Activated gamma-delta T cell treated with Interleukin-2 at 50 U/mL for 16 hours (primary cell): ENCODE data around the gene TSEN2.
"Not testable (repeated sequence)": the region's sequence is repeated elsewhere in the genome, so short reads cannot be mapped to it uniquely, and the experiment has no call there.

Experiments
- DNase-seq: peaks from one replicate; pipeline ENCODE4 v3.0.0-alpha.2; 2020

Gene TSEN2

DNA sequence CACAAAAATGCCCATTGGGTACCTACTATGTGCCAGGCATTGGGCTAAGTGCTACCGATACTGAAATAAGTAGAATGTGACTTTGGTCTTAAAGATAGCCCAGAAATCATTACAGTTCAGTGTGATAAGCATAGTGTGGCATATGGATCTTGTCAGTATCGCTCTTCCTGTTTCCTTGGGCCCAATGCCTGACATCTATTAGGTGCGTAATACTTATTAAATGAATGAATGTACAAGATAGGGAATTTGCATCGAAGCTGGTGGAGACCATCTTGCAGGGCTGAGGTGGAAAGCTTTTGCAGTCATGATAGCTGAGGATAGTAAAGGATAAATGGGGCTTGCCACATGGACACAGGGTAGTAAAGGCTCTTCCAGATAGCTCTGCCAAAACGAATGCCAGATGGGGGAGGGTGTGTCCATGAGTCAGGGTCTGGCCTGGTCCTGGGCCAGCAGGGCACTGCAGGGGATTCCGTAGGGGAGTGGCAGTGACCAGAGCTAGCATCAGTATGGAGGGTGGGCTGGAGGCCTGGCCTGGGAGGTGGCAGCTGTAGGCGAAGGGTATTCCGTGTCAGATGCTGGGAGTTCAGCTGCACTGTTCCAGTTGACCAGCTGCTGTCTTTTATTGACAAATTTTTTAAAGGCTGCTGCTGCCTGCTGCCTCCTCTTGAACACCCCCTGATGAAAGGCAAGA lies 23.5 kb downstream of the TSEN2 start:
- DNase-seq, result no peak

- DNase-seq, result no peak
These were observed 24.0 kb downstream of the TSEN2 start for GRCh38 chr3:12508291-12508700.

GRCh38 chr3:12509466-12509865 lies 25.2 kb downstream of the TSEN2 start:
- no peak for DNase-seq

DNA sequence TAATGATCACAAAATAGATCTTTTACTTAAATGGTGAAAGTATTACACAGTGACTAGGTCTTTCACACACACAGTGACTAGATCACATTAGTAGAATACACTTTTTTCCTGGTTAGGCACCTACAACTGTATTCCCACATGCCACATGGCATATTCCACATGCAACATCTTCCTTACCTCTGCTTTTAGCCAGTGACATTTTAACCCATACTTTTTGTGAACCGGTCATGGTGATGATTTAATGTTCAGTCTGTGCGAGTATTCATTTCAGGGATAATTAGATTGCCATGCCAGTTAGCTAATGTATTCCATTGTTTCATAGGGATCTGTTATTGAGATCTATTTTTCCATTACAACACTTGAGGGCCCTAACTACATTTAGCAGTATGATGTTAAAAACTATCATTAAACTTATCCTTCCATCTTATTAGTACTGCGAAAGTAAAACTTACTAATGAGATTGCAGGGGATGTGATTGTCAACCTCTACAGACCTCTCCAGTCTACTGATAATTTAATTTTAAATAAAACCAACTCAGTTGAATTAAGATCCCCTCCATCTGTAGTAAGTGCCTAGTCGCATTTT lies 28.3 kb downstream of the TSEN2 start:
- no peak for DNase-seq

DNA sequence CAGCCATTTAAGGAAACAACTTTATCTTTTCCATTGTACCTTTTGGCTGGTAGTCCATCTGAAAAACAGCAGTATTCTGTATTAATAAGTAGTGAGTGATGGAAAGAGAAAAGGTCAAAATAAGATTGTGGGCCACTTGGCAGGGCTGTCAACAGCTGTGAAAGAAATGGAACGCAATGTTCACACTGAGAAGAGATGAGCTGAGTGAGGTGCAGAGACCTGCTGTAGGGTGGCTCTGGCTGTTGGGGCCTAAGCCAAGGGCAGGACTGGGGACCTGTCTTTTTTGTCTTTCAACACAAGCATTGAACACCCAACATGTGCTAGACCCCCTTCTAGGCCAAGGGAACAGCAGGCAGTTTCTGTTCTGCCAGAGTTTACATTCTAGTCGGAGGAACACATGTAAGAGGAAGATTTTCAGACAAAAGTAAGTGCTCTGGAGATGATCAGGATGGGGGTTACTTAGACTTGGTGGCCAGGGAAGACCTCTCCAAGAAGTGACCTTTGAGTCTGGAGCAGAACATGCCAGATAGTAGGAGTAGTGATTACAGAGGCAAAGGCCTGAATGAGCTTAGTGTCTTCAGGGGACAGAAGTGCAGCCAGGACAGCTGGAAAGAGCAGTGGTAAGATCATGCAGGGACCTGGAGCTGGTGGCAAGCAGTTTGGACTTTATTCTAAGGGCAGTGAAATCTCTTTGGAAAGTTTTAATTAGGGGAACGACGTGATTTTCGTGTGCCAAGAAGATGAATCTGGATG lies 29.6 kb downstream of the TSEN2 start:
- no peak for DNase-seq

DNA sequence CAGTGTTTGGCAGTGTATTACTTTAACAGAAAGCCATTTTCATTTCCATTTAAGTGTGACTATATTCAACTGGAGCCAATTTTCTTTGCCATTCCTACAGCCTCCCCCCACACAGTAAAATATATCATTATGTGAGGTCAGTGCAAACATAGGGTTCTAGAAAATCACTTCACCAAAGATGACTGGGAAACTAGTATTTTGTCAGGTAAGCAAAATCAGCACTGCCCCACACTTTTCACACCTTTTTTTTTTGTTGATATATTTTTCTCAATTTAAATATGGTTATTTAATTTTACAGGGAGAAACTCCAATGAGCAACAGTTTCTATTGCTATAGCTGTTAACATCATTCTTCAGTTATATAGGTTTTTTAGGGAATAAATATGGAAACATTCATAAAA lies 31.4 kb downstream of the TSEN2 start:
- no peak for DNase-seq

DNA sequence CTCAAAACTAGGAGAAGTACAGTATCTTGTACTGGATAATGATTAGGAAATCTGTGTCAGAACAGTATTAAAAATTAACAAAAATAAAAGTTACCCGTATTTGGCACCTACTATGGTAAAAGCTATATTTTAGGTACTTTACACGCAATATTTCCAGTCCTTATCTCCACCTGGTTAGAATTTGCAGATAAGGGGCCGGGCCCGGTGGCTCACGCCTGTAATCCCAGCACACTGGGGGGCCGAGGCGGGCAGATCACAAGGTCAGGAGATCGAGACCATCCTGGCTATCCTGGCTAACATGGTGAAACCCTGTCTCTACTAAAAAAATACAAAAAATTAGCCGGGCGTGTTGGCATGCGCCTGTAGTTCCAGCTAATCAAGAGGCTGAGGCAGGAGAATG lies 32.6 kb downstream of the TSEN2 start:
- DNase-seq, result no peak

GRCh38 chr3:12518261-12519028 lies 34.2 kb downstream of the TSEN2 start:
- no peak for DNase-seq

- DNase-seq, result no peak
These were observed 36.7 kb downstream of the TSEN2 start for GRCh38 chr3:12521010-12521409.

GRCh38 chr3:12522721-12523120 lies 38.4 kb downstream of the TSEN2 start:
- no peak for DNase-seq

DNA sequence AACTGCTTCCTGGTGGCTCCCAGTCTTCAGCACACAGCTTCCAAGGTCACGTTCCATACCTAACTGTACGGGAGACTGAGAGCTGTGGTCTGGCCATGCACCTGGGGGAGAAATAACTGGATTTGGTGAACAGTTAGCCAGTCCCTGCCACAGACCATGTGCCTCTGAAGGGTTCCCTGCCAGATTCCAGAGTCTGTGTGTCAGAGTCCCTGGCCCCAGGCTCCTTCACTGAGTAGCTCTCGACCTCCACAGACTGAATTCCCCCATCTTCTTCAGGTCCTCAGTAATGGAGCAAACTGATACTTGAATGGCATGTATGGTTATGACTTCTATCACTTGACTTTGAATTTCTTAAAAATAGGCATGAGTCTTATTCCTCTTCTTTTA lies 43.5 kb downstream of the TSEN2 start:
- DNase-seq, result no peak

- DNase-seq, result no peak
These were observed 47.9 kb downstream of the TSEN2 start for GRCh38 chr3:12532182-12532581.

DNA sequence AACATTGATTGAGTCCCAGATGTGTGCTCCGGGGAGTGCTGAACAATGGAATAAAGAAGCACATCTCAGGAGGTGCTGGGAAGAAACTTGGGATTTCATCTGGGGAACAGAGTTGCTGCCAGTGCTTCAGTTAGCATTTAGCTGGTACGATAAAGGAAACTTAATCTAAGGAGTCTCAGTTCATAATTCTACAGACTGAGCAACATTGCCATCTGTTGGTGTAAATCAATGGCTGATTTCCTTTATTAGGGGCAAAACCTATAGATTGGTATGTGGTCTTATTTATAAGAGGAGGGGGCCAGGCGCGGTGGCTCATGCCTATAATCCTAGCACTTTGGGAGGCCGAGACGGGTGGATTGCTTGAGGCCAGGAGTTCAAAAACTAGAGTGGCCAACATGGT lies 52.1 kb downstream of the TSEN2 start:
- DNase-seq, result no peak

DNA sequence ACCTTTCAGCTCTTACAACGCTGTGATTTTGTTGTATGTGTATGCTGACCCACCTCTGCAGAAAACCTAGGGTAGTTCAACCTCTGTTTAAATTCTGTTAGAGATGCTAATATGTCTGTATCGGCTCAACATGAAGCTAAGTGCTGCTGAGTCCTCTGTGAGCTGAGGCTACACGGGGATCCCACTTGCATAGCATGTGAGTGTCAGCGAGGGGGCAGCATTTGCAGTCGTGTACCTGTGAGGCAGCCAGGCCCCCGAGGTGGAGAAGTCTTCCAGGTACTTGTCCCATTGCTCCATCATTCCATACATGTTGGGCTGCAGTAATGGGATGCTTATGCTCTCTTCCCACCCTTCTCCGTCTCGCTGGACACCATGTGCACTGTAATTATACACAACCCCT lies 57.3 kb downstream of the TSEN2 start:
- DNase-seq, result no peak

DNA sequence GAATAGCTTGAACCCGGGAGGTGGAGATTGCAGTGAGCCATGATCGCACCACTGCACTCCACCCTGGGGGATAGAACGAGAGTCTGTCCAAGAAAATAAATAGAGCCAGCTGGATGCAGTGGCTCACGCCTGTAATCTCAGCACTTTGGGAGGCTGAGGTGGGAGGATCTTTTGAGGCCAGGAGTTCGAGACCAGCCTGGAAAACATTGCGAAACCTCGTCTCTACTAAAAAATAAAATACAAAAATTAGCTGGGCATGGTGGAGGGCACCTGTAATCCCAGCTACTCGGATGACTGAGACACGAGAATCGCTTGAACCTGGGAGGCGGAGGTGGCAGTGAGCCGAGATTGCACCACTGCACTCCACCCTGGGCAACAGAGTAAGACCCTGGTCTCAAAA lies 59.2 kb downstream of the TSEN2 start:
- not testable (repeated sequence) for DNase-seq

DNA sequence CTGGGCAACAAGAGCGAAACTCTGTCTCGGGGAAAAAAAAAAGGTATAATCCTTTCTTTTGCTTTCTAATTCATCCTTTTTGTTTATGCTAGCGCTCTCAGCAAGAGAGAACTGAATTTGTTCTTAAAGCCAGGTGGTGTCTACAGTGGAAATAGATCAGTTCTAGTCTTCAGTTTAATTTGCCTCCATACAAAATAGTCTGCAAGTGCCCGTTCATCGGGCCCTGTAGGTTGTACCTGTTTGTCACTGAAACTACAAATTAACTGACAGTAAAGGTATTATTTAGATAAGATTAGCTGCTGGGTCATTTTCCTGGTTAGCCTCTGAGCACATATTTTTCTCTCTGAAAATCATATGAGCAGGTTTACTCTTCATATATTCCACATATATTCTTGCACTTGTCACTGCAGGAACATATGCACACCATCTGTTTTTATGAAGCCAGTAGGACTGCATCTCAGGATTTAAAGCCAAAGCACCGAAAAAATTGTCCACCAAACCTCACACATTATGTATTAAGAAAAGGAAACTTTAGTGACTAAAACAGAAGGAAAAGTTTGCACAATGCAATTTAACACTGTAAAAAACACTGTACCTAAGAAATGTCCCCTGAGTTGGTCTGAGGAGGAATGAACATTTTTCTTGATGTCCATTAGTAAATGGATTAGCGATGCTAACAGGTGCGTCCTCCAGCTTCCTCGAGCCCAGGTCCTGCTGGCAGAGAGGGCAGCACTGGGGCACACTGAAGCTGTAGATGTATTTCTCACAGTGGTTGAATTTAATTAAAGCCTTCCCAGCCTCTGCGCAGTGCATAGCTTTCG lies 60.6 kb downstream of the TSEN2 start:
- no peak for DNase-seq

- DNase-seq, result no peak
These were observed 61.2 kb downstream of the TSEN2 start, which contains the start of gene MKRN2OS for GRCh38 chr3:12545473-12545791. TSS of gene MKRN2OS (minus strand) at chr3:12545499. CDS start at chr3:12545464, 35 bp downstream.

GRCh38 chr3:12549971-12550760 lies 65.9 kb downstream of the TSEN2 start:
- DNase-seq, result no peak

DNA sequence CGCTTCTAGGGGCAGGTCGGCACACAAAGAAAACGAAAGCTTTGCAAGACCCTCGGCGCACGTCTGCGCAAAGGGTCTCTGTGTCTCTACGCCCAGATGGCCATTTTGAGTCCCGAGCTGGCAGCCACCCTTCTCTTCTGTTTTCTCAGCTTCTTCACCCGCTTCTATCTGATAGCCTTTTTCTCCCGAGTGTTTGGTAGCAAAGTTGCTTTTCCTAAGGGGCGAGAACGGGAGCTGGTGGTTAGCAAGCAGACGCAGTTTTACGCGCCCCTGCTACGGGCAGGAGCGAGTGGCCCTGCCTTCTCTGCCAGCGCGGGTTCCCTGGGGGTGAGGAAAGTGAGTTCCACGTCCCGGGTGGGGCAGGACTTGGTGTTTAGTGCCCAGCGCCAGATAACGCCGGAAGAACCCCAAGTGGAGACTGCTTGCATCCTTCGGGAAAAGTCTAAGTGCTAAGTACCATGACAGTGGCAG lies 69.7 kb downstream of the TSEN2 start:
- DNase-seq, result no peak

- no peak for DNase-seq
These were observed 72.0 kb downstream of the TSEN2 start for GRCh38 chr3:12556314-12556689.

DNA sequence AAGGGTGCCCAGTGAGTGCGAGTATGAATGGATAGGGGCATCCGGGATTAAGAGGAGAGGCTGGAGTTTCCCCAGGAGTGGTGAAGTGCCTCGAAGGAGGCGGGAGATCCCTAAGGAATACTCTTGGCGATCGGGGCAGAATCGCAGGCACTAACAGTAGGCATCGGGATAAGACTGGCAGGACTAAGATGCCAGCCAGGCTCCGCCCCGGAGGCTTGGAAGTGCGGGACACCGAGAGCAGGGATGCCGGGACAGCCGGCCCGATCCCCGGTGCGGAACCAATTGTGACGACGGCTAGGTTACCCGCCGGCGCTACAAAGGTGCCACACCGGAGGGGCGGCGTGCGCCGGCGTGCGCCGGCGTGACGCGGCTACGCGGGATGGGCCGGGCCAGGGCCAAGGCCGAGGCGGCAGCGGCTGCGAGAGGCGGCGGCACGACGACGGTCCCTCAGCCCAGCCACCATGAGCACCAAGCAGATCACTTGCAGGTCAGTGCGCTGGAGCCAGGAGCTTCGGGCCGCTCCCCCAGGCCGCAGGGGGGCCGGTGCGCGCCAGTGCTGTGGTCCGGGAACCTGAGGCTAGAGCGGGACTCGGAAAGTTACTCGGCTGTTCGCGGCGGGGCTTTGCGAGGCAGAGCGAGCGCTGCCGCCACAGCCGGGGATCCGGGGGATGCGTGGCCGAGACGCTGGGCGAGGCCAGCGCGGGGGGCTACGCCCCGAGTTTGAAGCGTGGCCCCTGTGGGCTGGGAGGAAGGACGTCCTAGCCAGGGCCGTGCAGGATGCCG lies 72.6 kb downstream of the TSEN2 start, which contains the start of gene MKRN2:
Gene MKRN2 (plus strand): TSS at position 398 of the 783 bp plus-strand sequence. CDS start 64 bp downstream, at position 462.
- peak; percentile 81 for DNase-seq
